Left lung (tissue), 10 donors: ENCODE measurements around the gene ITPRID1. TPM values are rescaled to one million over a fixed set of nuclear protein-coding genes. Genes with fewer than 3 reads are reported as not detected.

ENCODE experiments used
- ATAC-seq: fragments of 200-7000 bp; cut with Tn5 transposase; one replicate; pipeline ENCODE4 v1.9.1; 2020; ENCODE audit warnings: moderate library complexity
- DNase-seq, 4 donors: peaks; one replicate each; pipeline ENCODE4 v3.0.0-alpha.2; 2013 to 2020
- H3K27ac ChIP-seq, 2 donors: fragments of 200-600 bp; sonication (generic) in 1 of 2; one replicate each; pipeline versions ENCODE4 v1.5.0 to v1.8.0; 2020 to 2021
- H3K27me3 ChIP-seq, 2 donors: fragments of 200-600 bp; sonication (generic) in 1 of 2; one replicate each; pipeline versions ENCODE4 v1.5.0 to v1.8.0; 2020 to 2021
- H3K36me3 ChIP-seq, 2 donors: fragments of 200-600 bp; sonication (generic) in 1 of 2; one replicate each; pipeline versions ENCODE4 v1.5.0 to v1.8.0; 2020 to 2021
- H3K4me1 ChIP-seq, 2 donors: fragments of 200-600 bp; one replicate each; pipeline ENCODE4 v1.8.0; 2021
- H3K4me3 ChIP-seq, 2 donors: fragments of 200-600 bp; sonication (generic) in 1 of 2; one replicate each; pipeline versions ENCODE4 v1.5.0 to v1.8.0; 2020 to 2021; ENCODE audit warnings: mild to moderate bottlenecking in 1 of 2
- H3K9me3 ChIP-seq, 2 donors: fragments of 200-600 bp; sonication (generic) in 1 of 2; one replicate each; pipeline versions ENCODE4 v1.5.0 to v1.8.0; 2020 to 2021
- CTCF ChIP-seq, 2 donors: fragments of 200-600 bp; sonication (generic) in 1 of 2; IDR thresholded peaks; one replicate each; pipeline versions ENCODE4 v1.5.0 to v1.8.0; 2021; ENCODE audit warnings: antibody characterized with exemption in 2 of 2
- intact Hi-C, 2 donors: fragments of 100-400 bp; cut with DNase I; formaldehyde crosslinking; loops; one replicate each; pipeline versions ENCODE4 v1.11.2 to v1.14.2; 2022
- polyA plus RNA-seq, 6 donors: library from polyadenylated mRNA; unstranded; fragments of 120-200 nt; gene quantifications; one replicate each; pipeline ENCODE4 v1.2.1, GENCODE V29; 2013; ENCODE audit not compliant: insufficient read length in 6 of 6
- total RNA-seq, 2 donors: library from RNA; stranded (reverse); fragmentation: NEBNext Ultra II Directional; extraction: Animal tissue kit (Norgen Biotek cat#: 25700); gene quantifications; one replicate each; pipeline ENCODE4 v1.2.1, GENCODE V29; 2021
- donor health status: DM: no; HTN: yes; CAD: no.
- donor health status: DM: no; HTN: no; CAD: no.

ITPRID1 gene
- total and polyA plus RNA-seq, 8 donors: 0.04 to 0.60 (median 0.08) TPM; not detected in 4

- Histone ChIP-seq H3K4me3 (no peak overlapping the region), H3K27ac (no peak overlapping the region), H3K4me1 (no peaks in the 10 kb centered on the region), H3K36me3 (no peaks in the 10 kb centered on the region), H3K9me3 (no peaks in the 10 kb centered on the region), H3K27me3 (no peaks in the 10 kb centered on the region)
- no peak for ATAC-seq
- intact Hi-C loops: no loop called here
- DNase-seq: no peak
- no peak for TF ChIP-seq CTCF (IDR thresholded peaks at IDR 0.05)
Measured at GRCh38 chr7:31563951-31564350, 50.1 kb downstream of the ITPRID1 start.

DNA sequence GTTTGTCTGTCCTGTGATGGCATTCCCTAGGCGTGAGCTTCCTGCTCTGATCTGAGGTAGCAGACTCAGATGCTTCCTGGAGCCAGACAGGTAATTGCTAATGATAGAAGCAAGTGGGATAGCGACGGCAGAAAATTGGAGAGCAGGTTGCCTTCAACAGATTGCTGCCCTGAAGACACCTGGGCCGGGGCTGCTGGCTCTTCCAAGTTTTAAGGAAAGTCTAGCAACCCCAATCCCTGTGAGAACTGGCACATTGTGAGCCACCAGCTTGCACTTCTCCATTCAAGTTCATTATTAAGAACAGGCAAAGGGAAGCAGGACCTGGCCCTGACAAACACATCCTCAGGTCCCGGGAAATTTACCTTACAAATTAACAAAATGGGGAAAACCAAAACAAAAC is 50.8 kb downstream of the ITPRID1 start:
- Histone ChIP-seq H3K36me3 (no peaks in the 10 kb centered on the region), H3K4me3 (no peak overlapping the region), H3K27ac (no peak overlapping the region), H3K4me1 (no peaks in the 10 kb centered on the region), H3K27me3 (no peaks in the 10 kb centered on the region), H3K9me3 (no peaks in the 10 kb centered on the region)
- DNase-seq (no peak), ATAC-seq (no peak)
- no peak for TF ChIP-seq CTCF (IDR thresholded peaks at IDR 0.05)
- intact Hi-C loops: no loop called here

- intact Hi-C loops: no loop called here
- Histone ChIP-seq H3K27me3 (no peaks in the 10 kb centered on the region), H3K4me3 (no peak overlapping the region), H3K36me3 (no peaks in the 10 kb centered on the region), H3K4me1 (no peaks in the 10 kb centered on the region), H3K9me3 (no peaks in the 10 kb centered on the region), H3K27ac (no peak overlapping the region)
- ATAC-seq (no peak), DNase-seq (no peak)
- TF ChIP-seq CTCF (IDR thresholded peaks at IDR 0.05): no peak
Measured at GRCh38 chr7:31569528-31569927, 55.6 kb downstream of the ITPRID1 start.

GRCh38 chr7:31583526-31583925 is 69.6 kb downstream of the ITPRID1 start:
- Histone ChIP-seq H3K27me3 (no peaks in the 10 kb centered on the region), H3K27ac (no peak overlapping the region), H3K4me1 (no peaks in the 10 kb centered on the region), H3K4me3 (no peak overlapping the region), H3K9me3 (peaks cover 0 to 2% of the 10 kb centered on the region in 2 donors), H3K36me3 (no peaks in the 10 kb centered on the region)
- ATAC-seq (no peak), DNase-seq (no peak)
- intact Hi-C loops: no loop called here
- no peak for TF ChIP-seq CTCF (IDR thresholded peaks at IDR 0.05)

GRCh38 chr7:31583942-31584341 is 70.1 kb downstream of the ITPRID1 start:
- no peak overlapping the region for H3K4me3 ChIP-seq
- no peaks in the 10 kb centered on the region for H3K4me1 ChIP-seq
- no peak for TF ChIP-seq CTCF (IDR thresholded peaks at IDR 0.05)
- ATAC-seq: no peak
- intact Hi-C loops: no loop called here
- no peak for DNase-seq
- no peak overlapping the region for H3K27ac ChIP-seq
- peaks cover 0 to 2% of the 10 kb centered on the region in 2 donors for H3K9me3 ChIP-seq
- no peaks in the 10 kb centered on the region for H3K27me3 ChIP-seq
- no peaks in the 10 kb centered on the region for H3K36me3 ChIP-seq
